Neural cell (in vitro differentiated cells): ENCODE measurements around the gene HOXC9. TPM values are rescaled to one million over a fixed set of nuclear protein-coding genes. Genes with fewer than 3 reads are reported as not detected.

ENCODE experiments used
- H2AFZ ChIP-seq: fragments of 200-600, 300-800 bp; sonication (generic), shearing (Covaris generic); 2 replicates; pipeline ENCODE4 v1.6.0; 2014; ENCODE audit warnings: low read depth, mild to moderate bottlenecking, antibody characterized with exemption, low read length, moderate library complexity
- H3F3A ChIP-seq: fragments of 200-600 bp; shearing (Covaris generic); 2 replicates; pipeline ENCODE4 v1.6.1; 2016; ENCODE audit warnings: mild to moderate bottlenecking, moderate library complexity, mixed read lengths, antibody characterized with exemption, low read length; ENCODE audit not compliant: insufficient read depth, poor library complexity, severe bottlenecking
- H3K27ac ChIP-seq: fragments of 200-600, 300-800 bp; sonication (generic), shearing (Covaris generic); 2 replicates; pipeline ENCODE4 v1.5.1; 2014; ENCODE audit warnings: mild to moderate bottlenecking, low read length, moderate library complexity
- H3K27me3 ChIP-seq: fragments of 300-800, 200-600 bp; sonication (generic), shearing (Covaris generic); 2 replicates; pipeline ENCODE4 v1.6.0; 2014; ENCODE audit warnings: mild to moderate bottlenecking, low read depth, low read length, moderate library complexity; ENCODE audit not compliant: insufficient read depth
- H3K36me3 ChIP-seq: fragments of 300-800, 200-600 bp; sonication (generic), shearing (Covaris generic); 2 replicates; pipeline ENCODE4 v1.5.1; 2014; ENCODE audit warnings: mild to moderate bottlenecking, antibody characterized with exemption, low read length, moderate library complexity; ENCODE audit not compliant: insufficient read depth
- H3K4me2 ChIP-seq: fragments of 300-800, 200-600 bp; sonication (generic), shearing (Covaris generic); 2 replicates; pipeline ENCODE4 v1.6.0; 2014; ENCODE audit warnings: mild to moderate bottlenecking, low read length
- H3K4me3 ChIP-seq: fragments of 300-800, 200-600 bp; sonication (generic), shearing (Covaris generic); 2 replicates; pipeline ENCODE4 v1.5.1; 2014; ENCODE audit warnings: mild to moderate bottlenecking, low read length, moderate library complexity
- H3K79me2 ChIP-seq: fragments of 200-600 bp; shearing (Covaris generic); replicated peaks from 2 replicates; pipeline ENCODE4 v1.6.0; 2014; ENCODE audit warnings: mild to moderate bottlenecking, low read length, moderate library complexity; ENCODE audit not compliant: insufficient read depth
- H3K9ac ChIP-seq: fragments of 300-800, 200-600 bp; sonication (generic), shearing (Covaris generic); 2 replicates; pipeline ENCODE4 v1.6.1; 2016; ENCODE audit warnings: mild to moderate bottlenecking, low read length, mixed read lengths
- H3K9me2 ChIP-seq: fragments of 200-600 bp; shearing (Covaris generic); 2 replicates; pipeline ENCODE4 v1.6.1; 2016; ENCODE audit warnings: mild to moderate bottlenecking, low read length, mixed read lengths; ENCODE audit not compliant: insufficient read depth
- H3K9me3 ChIP-seq: fragments of 200-600, 300-800 bp; sonication (generic), shearing (Covaris generic); 2 replicates; pipeline ENCODE4 v1.6.1; 2016; ENCODE audit warnings: mild to moderate bottlenecking, mixed run types, low read length, moderate library complexity, mixed read lengths
- H4K20me1 ChIP-seq: fragments of 200-600 bp; shearing (Covaris generic); 2 replicates; pipeline ENCODE4 v1.6.1; 2016; ENCODE audit warnings: mild to moderate bottlenecking, mixed run types; ENCODE audit not compliant: insufficient read depth
- CTCF ChIP-seq: fragments of 450-650 bp; IDR thresholded peaks from 2 replicates; pipeline ENCODE4 v1.5.1; 2014; ENCODE audit warnings: antibody characterized with exemption, mild to moderate bottlenecking, moderate library complexity; ENCODE audit not compliant: poor library complexity, severe bottlenecking
- EP300 ChIP-seq: fragments of 450-650 bp; conservative IDR thresholded peaks from 2 replicates; pipeline ENCODE4 v1.6.1; 2014; ENCODE audit warnings: antibody characterized with exemption, mild to moderate bottlenecking, moderate library complexity; ENCODE audit not compliant: poor library complexity, severe bottlenecking
- EZH2 ChIP-seq: fragments of 200-600, 300-800 bp; shearing (Covaris generic), sonication (generic); IDR thresholded peaks from 2 replicates; pipeline ENCODE4 v1.6.1; 2014; ENCODE audit warnings: antibody characterized with exemption, low read length, borderline replicate concordance, mild to moderate bottlenecking; ENCODE audit not compliant: insufficient read depth, poor library complexity, severe bottlenecking
- MXI1 ChIP-seq: fragments of 450-650 bp; conservative IDR thresholded peaks from 2 replicates; pipeline ENCODE4 v1.6.1; 2014; ENCODE audit warnings: antibody characterized with exemption, mild to moderate bottlenecking; ENCODE audit not compliant: poor library complexity, severe bottlenecking
- POLR2AphosphoS5 ChIP-seq: IDR thresholded peaks from 2 replicates; pipeline ENCODE4 v1.6.1; 2012
- RAD21 ChIP-seq: fragments of 450-650 bp; conservative IDR thresholded peaks from 2 replicates; pipeline ENCODE4 v1.6.1; 2014; ENCODE audit warnings: antibody characterized with exemption, mild to moderate bottlenecking, moderate library complexity
- REST ChIP-seq: IDR thresholded peaks from 2 replicates; pipeline ENCODE4 v1.6.1; 2012; ENCODE audit warnings: borderline replicate concordance
- SMC3 ChIP-seq: fragments of 450-650 bp; conservative IDR thresholded peaks from 2 replicates; pipeline ENCODE4 v1.6.1; 2014; ENCODE audit warnings: antibody characterized with exemption, mild to moderate bottlenecking, moderate library complexity; ENCODE audit not compliant: poor library complexity
- TAF1 ChIP-seq: IDR thresholded peaks from 2 replicates; pipeline ENCODE4 v1.6.1; 2012; ENCODE audit warnings: low read depth
- polyA plus RNA-seq: library from polyadenylated mRNA; depleted of rRNA; stranded (reverse); fragments of >200 nt; gene quantifications from 2 replicates; pipeline ENCODE4 v1.2.3, GENCODE V29; 2014

The HOXC9 gene
- polyA plus RNA-seq, 1 donor from 2014 or later, result not detected

GRCh38 chr12:54009171-54010052 is 9.5 kb downstream of the HOXC9 start:
- Histone ChIP-seq H3K4me3 (peak overlapping the region; percentile 55), H3K27ac (no peak overlapping the region), H3K9me3 (no peaks in the 10 kb centered on the region), H3K9ac (no peak overlapping the region), H3K36me3 (no peaks in the 10 kb centered on the region), H2AFZ (no peak overlapping the region), H3K79me2 (no peaks in the 10 kb centered on the region), H3K27me3 (peaks cover 99% of the 10 kb centered on the region), H4K20me1 (no peaks in the 10 kb centered on the region), H3K4me2 (no peak overlapping the region), H3K9me2 (no peaks in the 10 kb centered on the region), H3F3A (no peaks in the 10 kb centered on the region)
- TF ChIP-seq POLR2AphosphoS5 (no peak), TAF1 (peak; percentile 39), MXI1 (no peak), EP300 (no peak), REST (no peak)

GRCh38 chr12:54010053-54010971 is 10.4 kb downstream of the HOXC9 start:
- Histone ChIP-seq H3F3A (no peaks in the 10 kb centered on the region), H2AFZ (no peak overlapping the region), H3K9me2 (no peaks in the 10 kb centered on the region), H3K27me3 (peaks cover 99% of the 10 kb centered on the region), H3K4me2 (no peak overlapping the region), H3K27ac (no peak overlapping the region), H3K79me2 (no peaks in the 10 kb centered on the region), H3K9me3 (no peaks in the 10 kb centered on the region), H4K20me1 (no peaks in the 10 kb centered on the region), H3K4me3 (no peak overlapping the region), H3K36me3 (no peaks in the 10 kb centered on the region), H3K9ac (no peak overlapping the region)
- TF ChIP-seq MXI1, result no peak
- TF ChIP-seq REST, result no peak
- TF ChIP-seq EZH2, result no peak
- TF ChIP-seq EP300, result no peak
- no peak for TF ChIP-seq TAF1
- TF ChIP-seq RAD21, result no peak
- no peak for TF ChIP-seq POLR2AphosphoS5
- TF ChIP-seq CTCF, result no peak
- no peak for TF ChIP-seq SMC3
